ENCODE data around the gene LGALS13. TPM values are rescaled to one million over a fixed set of nuclear protein-coding genes. Genes with fewer than 3 reads are reported as not detected.
A peak's percentile ranks its signal among the peaks of the same experiment; 100 is the strongest.
"Not testable (repeated sequence)": the region's sequence is repeated elsewhere in the genome, so short reads cannot be mapped to it uniquely, and the experiment has no call there.

LGALS13 gene
- total RNA-seq, 1 donor from 2014 or later: not detected

GRCh38 chr19:39590265-39590664, 12.1 kb upstream of the LGALS13 start:
- Mint-ChIP-seq H3K27me3 (no peaks in the 10 kb centered on the region), H3K4me1 (no peaks in the 10 kb centered on the region), H3K9me3 (peaks cover 15% of the 10 kb centered on the region), H3K27ac (no peak overlapping the region), H3K36me3 (ENCODE audit: low read depth) (no peaks in the 10 kb centered on the region), H3K4me3 (no peak overlapping the region)
- no peak for DNase-seq
- intact Hi-C loops (cut with micrococcal nuclease): no loop called here

GRCh38 chr19:39592381-39592780, 9.9 kb upstream of the LGALS13 start:
- H3K4me1 Mint-ChIP-seq: no peaks in the 10 kb centered on the region
- no peak overlapping the region for H3K4me3 Mint-ChIP-seq
- H3K9me3 Mint-ChIP-seq: peaks cover 5% of the 10 kb centered on the region
- H3K27me3 Mint-ChIP-seq: no peaks in the 10 kb centered on the region
- DNase-seq: no peak
- H3K36me3 Mint-ChIP-seq (ENCODE audit: low read depth): no peaks in the 10 kb centered on the region
- H3K27ac Mint-ChIP-seq: no peak overlapping the region
- intact Hi-C loops (cut with micrococcal nuclease): no loop called here

GRCh38 chr19:39595950-39596349, 6.4 kb upstream of the LGALS13 start:
- intact Hi-C loops (cut with micrococcal nuclease): no loop called here
- Mint-ChIP-seq H3K36me3 (ENCODE audit: low read depth) (no peaks in the 10 kb centered on the region), H3K4me1 (no peaks in the 10 kb centered on the region), H3K9me3 (peaks cover 14% of the 10 kb centered on the region), H3K27me3 (peaks cover 3% of the 10 kb centered on the region), H3K4me3 (no peak overlapping the region), H3K27ac (no peak overlapping the region)
- DNase-seq: no peak

GRCh38 chr19:39596911-39597310, 5.4 kb upstream of the LGALS13 start:
- Mint-ChIP-seq H3K36me3 (ENCODE audit: low read depth) (no peaks in the 10 kb centered on the region), H3K4me1 (no peaks in the 10 kb centered on the region), H3K9me3 (peaks cover 14% of the 10 kb centered on the region), H3K4me3 (no peak overlapping the region), H3K27ac (no peak overlapping the region), H3K27me3 (peaks cover 3% of the 10 kb centered on the region)
- no peak for DNase-seq
- intact Hi-C loops (cut with micrococcal nuclease): no loop called here

GRCh38 chr19:39599116-39599515, 3.2 kb upstream of the LGALS13 start:
- Mint-ChIP-seq H3K4me3 (no peak overlapping the region), H3K4me1 (no peaks in the 10 kb centered on the region), H3K27me3 (peaks cover 3% of the 10 kb centered on the region), H3K27ac (no peak overlapping the region), H3K36me3 (ENCODE audit: low read depth) (no peaks in the 10 kb centered on the region), H3K9me3 (peaks cover 14% of the 10 kb centered on the region)
- intact Hi-C loops (cut with micrococcal nuclease): no loop called here
- DNase-seq: peak; percentile 79

GRCh38 chr19:39603825-39604224, 1.5 kb downstream of the LGALS13 start:
- Mint-ChIP-seq H3K36me3 (ENCODE audit: low read depth) (no peaks in the 10 kb centered on the region), H3K4me1 (no peaks in the 10 kb centered on the region), H3K27me3 (no peaks in the 10 kb centered on the region), H3K27ac (peak overlapping the region; percentile 25), H3K4me3 (no peak overlapping the region), H3K9me3 (peaks cover 8% of the 10 kb centered on the region)
- DNase-seq: no peak
- intact Hi-C loops (cut with micrococcal nuclease): no loop called here

GRCh38 chr19:39607021-39607420, 4.7 kb downstream of the LGALS13 start:
- Mint-ChIP-seq H3K36me3 (ENCODE audit: low read depth) (no peaks in the 10 kb centered on the region), H3K27me3 (no peaks in the 10 kb centered on the region), H3K4me3 (no peak overlapping the region)

GRCh38 chr19:39607561-39607960, 5.2 kb downstream of the LGALS13 start:
- intact Hi-C loops (cut with micrococcal nuclease): no loop called here
- H3K27ac Mint-ChIP-seq: no peak overlapping the region
- H3K4me3 Mint-ChIP-seq: no peak overlapping the region
- DNase-seq: no peak
- peaks cover 2% of the 10 kb centered on the region for H3K27me3 Mint-ChIP-seq
- H3K36me3 Mint-ChIP-seq (ENCODE audit: low read depth): no peaks in the 10 kb centered on the region
- no peaks in the 10 kb centered on the region for H3K4me1 Mint-ChIP-seq
- peaks cover 7% of the 10 kb centered on the region for H3K9me3 Mint-ChIP-seq

More at GRCh38 chr19:39607021-39607420, 4.7 kb downstream of the LGALS13 start:
- H3K4me1 Mint-ChIP-seq: no peaks in the 10 kb centered on the region
- intact Hi-C loops (cut with micrococcal nuclease): no loop called here
- peaks cover 3% of the 10 kb centered on the region for H3K9me3 Mint-ChIP-seq
- DNase-seq: no peak
- no peak overlapping the region for H3K27ac Mint-ChIP-seq

- Mint-ChIP-seq H3K27me3 (peaks cover 7% of the 10 kb centered on the region), H3K4me1 (no peaks in the 10 kb centered on the region), H3K36me3 (ENCODE audit: low read depth) (no peaks in the 10 kb centered on the region), H3K27ac (no peak overlapping the region), H3K4me3 (no peak overlapping the region), H3K9me3 (peaks cover 18% of the 10 kb centered on the region)
- no peak for DNase-seq
- intact Hi-C loops (cut with micrococcal nuclease): no loop called here
These were observed 11.3 kb downstream of the LGALS13 start for GRCh38 chr19:39613597-39613996.

- Mint-ChIP-seq H3K27me3 (peaks cover 27% of the 10 kb centered on the region), H3K4me3 (no peak overlapping the region), H3K27ac (no peak overlapping the region), H3K9me3 (peaks cover 9% of the 10 kb centered on the region), H3K36me3 (ENCODE audit: low read depth) (no peaks in the 10 kb centered on the region), H3K4me1 (no peaks in the 10 kb centered on the region)
- no peak for DNase-seq
- intact Hi-C loops (cut with micrococcal nuclease): no loop called here
These were observed 15.4 kb downstream of the LGALS13 start for GRCh38 chr19:39617745-39618144.

GRCh38 chr19:39623946-39624345, 21.6 kb downstream of the LGALS13 start:
- H3K27me3 Mint-ChIP-seq: peaks cover 30% of the 10 kb centered on the region
- intact Hi-C loops (cut with micrococcal nuclease): no loop called here
- no peaks in the 10 kb centered on the region for H3K36me3 Mint-ChIP-seq (ENCODE audit: low read depth)
- DNase-seq: no peak
- no peak overlapping the region for H3K4me3 Mint-ChIP-seq
- no peak overlapping the region for H3K27ac Mint-ChIP-seq
- H3K4me1 Mint-ChIP-seq: no peaks in the 10 kb centered on the region
- H3K9me3 Mint-ChIP-seq: no peaks in the 10 kb centered on the region

GRCh38 chr19:39627631-39628030, 25.3 kb downstream of the LGALS13 start:
- peaks cover 11% of the 10 kb centered on the region for H3K27me3 Mint-ChIP-seq
- H3K4me1 Mint-ChIP-seq; H3K27ac Mint-ChIP-seq; intact Hi-C loops (cut with micrococcal nuclease); H3K36me3 Mint-ChIP-seq (ENCODE audit: low read depth); H3K4me3 Mint-ChIP-seq; DNase-seq; H3K9me3 Mint-ChIP-seq: not testable (repeated sequence)

GRCh38 chr19:39631178-39631577, 28.9 kb downstream of the LGALS13 start:
- intact Hi-C loops (cut with micrococcal nuclease): loop anchor here (5.0 kb wide), 1 partner anchor 264 kb away; no protein-coding TSS in a partner anchor
- no peak for DNase-seq
- Mint-ChIP-seq H3K36me3 (ENCODE audit: low read depth) (no peaks in the 10 kb centered on the region), H3K4me1 (no peaks in the 10 kb centered on the region), H3K27me3 (peaks cover 15% of the 10 kb centered on the region), H3K4me3 (no peak overlapping the region), H3K9me3 (peaks cover 10% of the 10 kb centered on the region), H3K27ac (no peak overlapping the region)

GRCh38 chr19:39631626-39632025, 29.3 kb downstream of the LGALS13 start:
- Mint-ChIP-seq H3K9me3 (peaks cover 10% of the 10 kb centered on the region), H3K27me3 (peaks cover 16% of the 10 kb centered on the region), H3K36me3 (ENCODE audit: low read depth) (no peaks in the 10 kb centered on the region), H3K4me1 (no peaks in the 10 kb centered on the region), H3K27ac (no peak overlapping the region), H3K4me3 (no peak overlapping the region)
- intact Hi-C loops (cut with micrococcal nuclease): loop anchor here (5.0 kb wide), 1 partner anchor 264 kb away; no protein-coding TSS in a partner anchor
- DNase-seq: no peak

GRCh38 chr19:39637891-39638290, 35.6 kb downstream of the LGALS13 start:
- H3K4me3 Mint-ChIP-seq: no peak overlapping the region
- intact Hi-C loops (cut with micrococcal nuclease): no loop called here
- H3K36me3 Mint-ChIP-seq (ENCODE audit: low read depth): no peaks in the 10 kb centered on the region
- no peaks in the 10 kb centered on the region for H3K4me1 Mint-ChIP-seq
- peaks cover 22% of the 10 kb centered on the region for H3K27me3 Mint-ChIP-seq
- peaks cover 11% of the 10 kb centered on the region for H3K9me3 Mint-ChIP-seq
- H3K27ac Mint-ChIP-seq: no peak overlapping the region
- no peak for DNase-seq
